NB4 (cell line): ENCODE results near the gene REL.

ENCODE experiments used
- DNase-seq: peaks from one replicate; pipeline ENCODE4 v3.0.0; 2010; ENCODE audit warnings: low read depth
- H3K4me3 ChIP-seq: one replicate; pipeline ENCODE4 v1.5.1; 2011; ENCODE audit warnings: mild to moderate bottlenecking, low read depth, low read length, moderate library complexity
- CTCF ChIP-seq: IDR thresholded peaks from one replicate; pipeline ENCODE4 v1.5.1; 2012; ENCODE audit warnings: low read depth, low read length
- MAX ChIP-seq: IDR thresholded peaks from 2 replicates; pipeline ENCODE4 v1.6.1; 2011; ENCODE audit warnings: low read depth, low read length
- MYC ChIP-seq: IDR thresholded peaks from 2 replicates; pipeline ENCODE4 v1.6.1; 2011; ENCODE audit warnings: low read depth, low read length
- POLR2A ChIP-seq: IDR thresholded peaks from 2 replicates; pipeline ENCODE4 v1.6.1; 2011; ENCODE audit warnings: mild to moderate bottlenecking; ENCODE audit not compliant: insufficient read length; ENCODE audit errors: extremely low read depth

The REL gene

GRCh38 chr2:60882971-60883753, 1.8 kb downstream of the REL start:
- peak; percentile 79 for DNase-seq
- TF ChIP-seq MAX = peak; percentile 32; the same call in 1 of the 2 replicates
- no peak for TF ChIP-seq MYC
- no peak for TF ChIP-seq CTCF
- H3K4me3 ChIP-seq = peak overlapping the region; percentile 94

GRCh38 chr2:60883896-60884295, 2.5 kb downstream of the REL start:
- TF ChIP-seq CTCF = no peak
- TF ChIP-seq MYC = no peak
- no peak for TF ChIP-seq POLR2A
- TF ChIP-seq MAX = no peak
- peak overlapping the region; percentile 94 for H3K4me3 ChIP-seq
- no peak for DNase-seq

- TF ChIP-seq MYC = no peak
- TF ChIP-seq CTCF = no peak
- no peak for TF ChIP-seq MAX
- no peak for TF ChIP-seq POLR2A
- peak overlapping the region; percentile 94 for H3K4me3 ChIP-seq
- no peak for DNase-seq
Observed at GRCh38 chr2:60884800-60885199, 3.4 kb downstream of the REL start.

GRCh38 chr2:60885683-60886082, 4.3 kb downstream of the REL start:
- H3K4me3 ChIP-seq = no peak overlapping the region
- TF ChIP-seq CTCF = no peak
- TF ChIP-seq MYC = no peak
- TF ChIP-seq MAX = no peak
- TF ChIP-seq POLR2A = no peak
- peak; percentile 45 for DNase-seq

- TF ChIP-seq MAX = no peak
- no peak for TF ChIP-seq CTCF
- no peak for DNase-seq
- H3K4me3 ChIP-seq = no peak overlapping the region
Observed at GRCh38 chr2:60886991-60887390, 5.6 kb downstream of the REL start.
